ENCODE results near the gene ARSH.

The ARSH gene

DNA sequence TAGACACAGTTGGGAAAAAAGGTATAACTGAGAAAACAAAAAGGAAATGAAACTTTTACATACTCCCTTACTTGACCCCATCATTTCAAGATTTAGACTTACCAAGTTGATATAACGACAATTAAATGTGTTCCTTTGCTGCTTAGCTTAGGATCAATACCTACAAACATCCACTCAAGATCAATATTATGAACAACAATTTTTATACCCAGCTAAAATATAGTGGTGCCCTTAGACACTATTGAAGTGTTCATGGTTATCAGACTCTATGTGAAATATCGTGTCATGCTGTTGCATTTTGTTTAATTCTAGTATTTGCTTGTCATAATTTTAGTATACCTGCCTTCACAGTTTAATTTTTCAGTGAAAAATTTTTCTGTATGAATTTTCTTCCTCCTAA lies 4.2 kb downstream of the ARSH start:
- Histone ChIP-seq H3K4me3 (ENCODE audit: severe bottlenecking) (no peak overlapping the region), H3K9me3 (ENCODE audit: severe bottlenecking) (no peaks in the 10 kb centered on the region), H3K4me1 (ENCODE audit: insufficient read depth, poor library complexity, severe bottlenecking) (no peaks in the 10 kb centered on the region), H3K27me3 (ENCODE audit: insufficient read depth, poor library complexity, severe bottlenecking) (no peaks in the 10 kb centered on the region), H3K27ac (ENCODE audit: poor library complexity, severe bottlenecking) (no peak overlapping the region), H3K36me3 (ENCODE audit: low read depth) (no peaks in the 10 kb centered on the region)
- ATAC-seq (ENCODE audit: low read depth) (no peak), DNase-seq (ENCODE audit: low spot score) (no peak)
- TF ChIP-seq, protein P1, sequence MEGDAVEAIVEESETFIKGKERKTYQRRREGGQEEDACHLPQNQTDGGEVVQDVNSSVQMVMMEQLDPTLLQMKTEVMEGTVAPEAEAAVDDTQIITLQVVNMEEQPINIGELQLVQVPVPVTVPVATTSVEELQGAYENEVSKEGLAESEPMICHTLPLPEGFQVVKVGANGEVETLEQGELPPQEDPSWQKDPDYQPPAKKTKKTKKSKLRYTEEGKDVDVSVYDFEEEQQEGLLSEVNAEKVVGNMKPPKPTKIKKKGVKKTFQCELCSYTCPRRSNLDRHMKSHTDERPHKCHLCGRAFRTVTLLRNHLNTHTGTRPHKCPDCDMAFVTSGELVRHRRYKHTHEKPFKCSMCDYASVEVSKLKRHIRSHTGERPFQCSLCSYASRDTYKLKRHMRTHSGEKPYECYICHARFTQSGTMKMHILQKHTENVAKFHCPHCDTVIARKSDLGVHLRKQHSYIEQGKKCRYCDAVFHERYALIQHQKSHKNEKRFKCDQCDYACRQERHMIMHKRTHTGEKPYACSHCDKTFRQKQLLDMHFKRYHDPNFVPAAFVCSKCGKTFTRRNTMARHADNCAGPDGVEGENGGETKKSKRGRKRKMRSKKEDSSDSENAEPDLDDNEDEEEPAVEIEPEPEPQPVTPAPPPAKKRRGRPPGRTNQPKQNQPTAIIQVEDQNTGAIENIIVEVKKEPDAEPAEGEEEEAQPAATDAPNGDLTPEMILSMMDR (IDR thresholded peaks at IDR 0.05; ENCODE audit: poor library complexity, severe bottlenecking), result no peak

DNA sequence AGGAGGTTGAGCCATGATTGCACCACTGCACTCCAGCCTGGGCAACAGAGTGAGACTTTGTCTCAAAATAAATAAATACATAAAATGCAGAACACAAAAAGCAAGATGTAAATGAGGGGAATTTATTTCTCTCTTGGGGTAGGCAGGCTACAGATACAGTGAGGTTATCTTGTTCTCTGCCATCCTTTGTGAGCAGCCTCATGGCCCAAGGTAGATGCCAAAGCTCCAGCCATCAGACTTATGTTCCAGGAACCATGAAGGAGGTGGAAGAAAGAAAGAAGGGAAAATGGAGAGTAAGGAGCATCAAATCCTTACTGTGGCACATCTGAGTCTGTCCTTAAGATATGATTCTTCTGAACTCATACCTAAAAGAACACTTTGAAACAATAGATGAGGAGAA lies 11.1 kb downstream of the ARSH start:
- DNase-seq (ENCODE audit: low spot score) (no peak), ATAC-seq (ENCODE audit: low read depth) (no peak)
- TF ChIP-seq, protein P1 (IDR thresholded peaks at IDR 0.05; ENCODE audit: poor library complexity, severe bottlenecking), result no peak
- Histone ChIP-seq H3K4me1 (ENCODE audit: insufficient read depth, poor library complexity, severe bottlenecking) (no peaks in the 10 kb centered on the region), H3K27me3 (ENCODE audit: insufficient read depth, poor library complexity, severe bottlenecking) (no peaks in the 10 kb centered on the region), H3K36me3 (ENCODE audit: low read depth) (no peaks in the 10 kb centered on the region), H3K27ac (ENCODE audit: poor library complexity, severe bottlenecking) (no peak overlapping the region), H3K4me3 (ENCODE audit: severe bottlenecking) (no peak overlapping the region), H3K9me3 (ENCODE audit: severe bottlenecking) (no peaks in the 10 kb centered on the region)

DNA sequence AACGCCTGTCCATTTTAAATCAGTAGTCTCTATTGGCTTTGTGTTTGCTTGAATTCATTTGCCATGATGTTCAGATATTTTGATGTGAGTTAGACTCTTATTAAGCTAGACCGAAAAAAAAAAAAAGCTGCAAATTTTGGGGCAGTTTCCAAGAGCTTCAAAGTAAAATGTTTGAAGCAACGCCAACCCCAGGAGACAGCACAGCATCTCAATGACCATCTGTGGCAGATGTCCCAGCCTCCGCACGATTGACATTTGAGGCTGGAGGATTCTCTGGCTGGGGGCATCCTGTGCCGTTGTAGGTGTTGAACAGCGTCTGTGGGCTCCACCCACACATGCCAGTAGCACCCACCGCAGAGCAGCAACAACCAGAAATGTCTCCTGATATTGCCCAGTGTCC lies 17.8 kb downstream of the ARSH start:
- Histone ChIP-seq H3K9me3 (ENCODE audit: severe bottlenecking) (no peaks in the 10 kb centered on the region), H3K4me3 (ENCODE audit: severe bottlenecking) (no peak overlapping the region), H3K27me3 (ENCODE audit: insufficient read depth, poor library complexity, severe bottlenecking) (no peaks in the 10 kb centered on the region), H3K27ac (ENCODE audit: poor library complexity, severe bottlenecking) (no peak overlapping the region), H3K4me1 (ENCODE audit: insufficient read depth, poor library complexity, severe bottlenecking) (no peaks in the 10 kb centered on the region), H3K36me3 (ENCODE audit: low read depth) (no peaks in the 10 kb centered on the region)
- ATAC-seq (ENCODE audit: low read depth) (no peak), DNase-seq (ENCODE audit: low spot score) (no peak)
- TF ChIP-seq, protein P1 (IDR thresholded peaks at IDR 0.05; ENCODE audit: poor library complexity, severe bottlenecking), result no peak

DNA sequence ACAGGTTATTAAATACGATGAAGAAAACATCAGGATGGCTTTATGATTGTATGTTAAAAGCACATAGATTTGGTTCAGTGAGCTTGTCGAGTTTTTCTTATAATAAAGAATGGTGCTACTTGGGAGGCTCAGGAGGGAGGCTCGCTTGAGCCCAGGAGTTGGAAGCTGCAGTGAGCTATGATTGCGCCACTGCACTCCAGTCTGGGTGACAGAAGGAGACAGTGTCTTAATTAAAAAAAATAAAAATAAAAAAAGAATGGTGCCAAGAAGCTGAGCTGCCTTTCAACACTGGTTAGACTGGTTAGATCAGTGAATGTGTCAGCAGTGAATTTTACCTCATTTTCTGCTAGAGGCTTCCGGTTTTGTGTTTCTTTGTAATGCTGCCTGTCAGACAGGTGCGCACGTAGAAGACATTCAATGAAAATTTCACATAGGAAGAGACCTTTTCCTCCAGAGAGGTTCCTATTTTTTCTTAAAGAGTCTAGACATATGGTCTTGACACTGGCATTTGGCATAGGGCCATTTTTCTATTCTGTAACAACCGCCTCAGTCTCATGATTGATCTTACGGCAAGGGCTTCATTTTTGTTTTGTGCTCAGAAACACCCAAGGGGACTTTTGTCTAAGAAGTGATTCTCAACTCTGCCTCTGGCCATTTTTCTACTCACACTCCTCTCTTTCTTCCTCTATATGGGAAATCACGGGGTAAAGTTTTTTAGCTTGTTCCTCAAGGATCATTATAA lies 19.9 kb downstream of the ARSH start:
- TF ChIP-seq, protein P1 (IDR thresholded peaks at IDR 0.05; ENCODE audit: poor library complexity, severe bottlenecking), result no peak
- Histone ChIP-seq H3K36me3 (ENCODE audit: low read depth) (no peaks in the 10 kb centered on the region), H3K27me3 (ENCODE audit: insufficient read depth, poor library complexity, severe bottlenecking) (no peaks in the 10 kb centered on the region), H3K4me1 (ENCODE audit: insufficient read depth, poor library complexity, severe bottlenecking) (no peaks in the 10 kb centered on the region), H3K9me3 (ENCODE audit: severe bottlenecking) (no peaks in the 10 kb centered on the region), H3K4me3 (ENCODE audit: severe bottlenecking) (no peak overlapping the region), H3K27ac (ENCODE audit: poor library complexity, severe bottlenecking) (no peak overlapping the region)
- DNase-seq (ENCODE audit: low spot score) (no peak), ATAC-seq (ENCODE audit: low read depth) (peak; percentile 58)

DNA sequence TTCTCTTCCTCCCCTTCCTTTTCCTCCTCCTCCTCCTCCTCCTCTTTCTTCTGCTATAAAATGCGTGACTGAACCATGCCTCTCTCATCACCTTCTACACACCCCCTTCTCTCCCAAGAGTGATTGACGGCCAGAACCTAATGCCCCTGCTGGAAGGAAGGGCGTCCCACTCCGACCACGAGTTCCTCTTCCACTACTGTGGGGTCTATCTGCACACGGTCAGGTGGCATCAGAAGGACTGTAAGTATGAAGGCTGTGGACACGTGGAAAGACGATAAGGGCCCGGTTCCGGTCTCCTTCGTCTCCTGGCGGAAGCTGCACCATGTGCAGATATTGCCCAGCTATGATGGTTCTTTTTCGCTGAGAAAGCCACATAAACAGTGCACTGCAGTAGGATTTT lies 22.8 kb downstream of the ARSH start:
- H3K27ac ChIP-seq (ENCODE audit: poor library complexity, severe bottlenecking), result no peak overlapping the region
- no peaks in the 10 kb centered on the region for H3K36me3 ChIP-seq (ENCODE audit: low read depth)
- no peak overlapping the region for H3K4me3 ChIP-seq (ENCODE audit: severe bottlenecking)
- DNase-seq (ENCODE audit: low spot score) (no peak), ATAC-seq (ENCODE audit: low read depth) (no peak)
- H3K9me3 ChIP-seq (ENCODE audit: severe bottlenecking), result no peaks in the 10 kb centered on the region
- no peaks in the 10 kb centered on the region for H3K4me1 ChIP-seq (ENCODE audit: insufficient read depth, poor library complexity, severe bottlenecking)
- H3K27me3 ChIP-seq (ENCODE audit: insufficient read depth, poor library complexity, severe bottlenecking), result no peaks in the 10 kb centered on the region
- TF ChIP-seq, protein P1 (IDR thresholded peaks at IDR 0.05; ENCODE audit: poor library complexity, severe bottlenecking), result no peak
